ENCODE measurements around the gene TNFAIP8L3.

TNFAIP8L3 gene

DNA sequence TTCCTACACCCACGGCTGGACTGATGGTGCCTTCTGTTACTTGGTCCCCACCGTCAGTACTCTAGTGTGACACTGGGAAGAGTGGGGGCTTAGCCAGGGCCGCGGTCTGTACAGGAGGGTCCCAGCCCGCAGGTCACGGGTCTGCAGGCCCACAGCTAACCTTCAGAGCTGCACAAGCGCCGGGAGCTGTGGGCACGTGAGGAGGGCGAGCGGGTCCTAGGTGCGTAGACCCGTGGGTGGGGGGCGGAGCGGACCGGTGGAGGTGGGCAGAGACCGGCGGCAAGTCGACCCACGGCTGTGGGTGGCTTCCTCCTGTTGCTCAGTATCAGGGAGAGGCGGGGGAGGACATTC, 1.2 kb downstream of the TNFAIP8L3 start:
- H3K4me1 ChIP-seq (ENCODE audit: control insufficient read depth in 1 of 2, insufficient read depth in 1 of 2, low read depth in 1 of 2, low read length in 1 of 2) = peaks cover 11 to 18% of the 10 kb centered on the region in 2 experiments
- H3K9me3 ChIP-seq = no peaks in the 10 kb centered on the region
- no peak for TF ChIP-seq CTCF (IDR thresholded peaks at IDR 0.05)
- H3K4me3 ChIP-seq (ENCODE audit: low read depth in 1 of 2, low read length in 1 of 2) = peak overlapping the region; percentile 51 to 62
- no peaks in the 10 kb centered on the region for H3K36me3 ChIP-seq
- peaks cover 100% of the 10 kb centered on the region for H3K27me3 ChIP-seq
- H3K27ac ChIP-seq = no peak overlapping the region

- Histone ChIP-seq H3K9me3 (no peaks in the 10 kb centered on the region), H3K27ac (no peak overlapping the region), H3K27me3 (peaks cover 98% of the 10 kb centered on the region), H3K4me3 (ENCODE audit: low read depth in 1 of 2, low read length in 1 of 2) (no peak overlapping the region), H3K36me3 (no peaks in the 10 kb centered on the region), H3K4me1 (ENCODE audit: control insufficient read depth in 1 of 2, insufficient read depth in 1 of 2, low read depth in 1 of 2, low read length in 1 of 2) (peaks cover 11 to 18% of the 10 kb centered on the region in 2 experiments)
- TF ChIP-seq CTCF (IDR thresholded peaks at IDR 0.05) = no peak
These were observed 2.1 kb downstream of the TNFAIP8L3 start for GRCh38 chr15:51092480-51093040.

DNA sequence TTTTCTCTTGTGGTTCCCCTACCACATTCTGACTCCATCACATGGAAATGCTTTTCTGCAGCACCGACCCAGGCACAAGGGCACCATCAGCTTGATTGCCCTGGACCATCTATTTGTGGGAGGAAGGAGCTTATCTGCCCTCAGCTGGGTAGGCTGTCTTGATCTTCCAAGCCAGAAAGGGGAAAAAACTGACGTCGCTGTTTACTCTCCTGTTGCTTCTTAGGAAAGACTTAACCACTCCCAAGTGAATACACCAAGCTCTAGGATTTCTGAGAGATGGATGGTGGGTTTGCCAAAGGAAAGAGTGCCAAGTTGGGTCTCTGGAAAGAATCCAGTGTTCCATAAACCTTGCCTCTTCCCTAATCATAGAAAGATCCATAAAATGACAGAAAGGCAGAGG, 4.0 kb downstream of the TNFAIP8L3 start:
- Histone ChIP-seq H3K36me3 (no peaks in the 10 kb centered on the region), H3K27me3 (peaks cover 96% of the 10 kb centered on the region), H3K4me3 (ENCODE audit: low read depth in 1 of 2, low read length in 1 of 2) (no peak overlapping the region), H3K27ac (no peak overlapping the region), H3K9me3 (no peaks in the 10 kb centered on the region), H3K4me1 (ENCODE audit: control insufficient read depth in 1 of 2, insufficient read depth in 1 of 2, low read depth in 1 of 2, low read length in 1 of 2) (peaks cover 11 to 18% of the 10 kb centered on the region in 2 experiments)
- TF ChIP-seq CTCF (IDR thresholded peaks at IDR 0.05) = no peak

- no peaks in the 10 kb centered on the region for H3K36me3 ChIP-seq
- H3K27ac ChIP-seq = no peak overlapping the region
- H3K27me3 ChIP-seq = peaks cover 87% of the 10 kb centered on the region
- TF ChIP-seq CTCF (IDR thresholded peaks at IDR 0.05) = no peak
- peaks cover 10 to 14% of the 10 kb centered on the region in 2 experiments for H3K4me1 ChIP-seq (ENCODE audit: control insufficient read depth in 1 of 2, insufficient read depth in 1 of 2, low read depth in 1 of 2, low read length in 1 of 2)
- H3K4me3 ChIP-seq (ENCODE audit: low read depth in 1 of 2, low read length in 1 of 2) = no peak overlapping the region
- no peaks in the 10 kb centered on the region for H3K9me3 ChIP-seq
These were observed 4.8 kb downstream of the TNFAIP8L3 start for GRCh38 chr15:51089699-51090453.

- no peak for TF ChIP-seq CTCF (IDR thresholded peaks at IDR 0.05)
- H3K4me3 ChIP-seq (ENCODE audit: low read depth in 1 of 2, low read length in 1 of 2) = no peak overlapping the region
- no peak overlapping the region for H3K27ac ChIP-seq
- H3K4me1 ChIP-seq (ENCODE audit: control insufficient read depth in 1 of 2, insufficient read depth in 1 of 2, low read depth in 1 of 2, low read length in 1 of 2) = peaks cover 7 to 9% of the 10 kb centered on the region in 2 experiments
- H3K36me3 ChIP-seq = no peaks in the 10 kb centered on the region
- H3K9me3 ChIP-seq = no peaks in the 10 kb centered on the region
- H3K27me3 ChIP-seq = peaks cover 85% of the 10 kb centered on the region
These were observed 5.7 kb downstream of the TNFAIP8L3 start for GRCh38 chr15:51089041-51089440.
